Stomach (tissue), 4 donors: ENCODE measurements around the gene C16orf54.

Experiments used
- EP300 ChIP-seq: sonication (generic); formaldehyde crosslinking; IDR thresholded peaks from one replicate; pipeline ENCODE4 v1.6.1; 2017; ENCODE audit warnings: antibody characterized with exemption
- POLR2A ChIP-seq, 4 donors: fragments of 450-650 bp; IDR thresholded peaks; one replicate each; pipeline ENCODE4 v1.6.1; 2016; ENCODE audit warnings: antibody characterized with exemption in 4 of 4, control low read depth in 2 of 4, mild to moderate bottlenecking in 1 of 4, moderate library complexity in 1 of 4
- POLR2AphosphoS5 ChIP-seq, 3 donors: sonication (generic); formaldehyde crosslinking; IDR thresholded peaks; one replicate each; pipeline ENCODE4 v1.6.1; 2016; ENCODE audit warnings: antibody characterized with exemption in 3 of 3
- TF ChIP-seq, protein P1 (sequence below), 7 experiments: fragments of 450-650 bp in 4 of 7; fragments of 200-600 bp in 3 of 7; sonication (generic) in 3 of 7; IDR thresholded peaks; one replicate each; pipeline ENCODE4 v1.5.1; 2016 to 2019; ENCODE audit warnings: antibody characterized with exemption in 7 of 7, control low read depth in 2 of 7, mild to moderate bottlenecking in 1 of 7

- TF ChIP-seq POLR2A (IDR thresholded peaks at IDR 0.05): no peak
- TF ChIP-seq, protein P1, sequence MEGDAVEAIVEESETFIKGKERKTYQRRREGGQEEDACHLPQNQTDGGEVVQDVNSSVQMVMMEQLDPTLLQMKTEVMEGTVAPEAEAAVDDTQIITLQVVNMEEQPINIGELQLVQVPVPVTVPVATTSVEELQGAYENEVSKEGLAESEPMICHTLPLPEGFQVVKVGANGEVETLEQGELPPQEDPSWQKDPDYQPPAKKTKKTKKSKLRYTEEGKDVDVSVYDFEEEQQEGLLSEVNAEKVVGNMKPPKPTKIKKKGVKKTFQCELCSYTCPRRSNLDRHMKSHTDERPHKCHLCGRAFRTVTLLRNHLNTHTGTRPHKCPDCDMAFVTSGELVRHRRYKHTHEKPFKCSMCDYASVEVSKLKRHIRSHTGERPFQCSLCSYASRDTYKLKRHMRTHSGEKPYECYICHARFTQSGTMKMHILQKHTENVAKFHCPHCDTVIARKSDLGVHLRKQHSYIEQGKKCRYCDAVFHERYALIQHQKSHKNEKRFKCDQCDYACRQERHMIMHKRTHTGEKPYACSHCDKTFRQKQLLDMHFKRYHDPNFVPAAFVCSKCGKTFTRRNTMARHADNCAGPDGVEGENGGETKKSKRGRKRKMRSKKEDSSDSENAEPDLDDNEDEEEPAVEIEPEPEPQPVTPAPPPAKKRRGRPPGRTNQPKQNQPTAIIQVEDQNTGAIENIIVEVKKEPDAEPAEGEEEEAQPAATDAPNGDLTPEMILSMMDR (IDR thresholded peaks at IDR 0.05): no peak
- TF ChIP-seq POLR2AphosphoS5 (IDR thresholded peaks at IDR 0.05): no peak
- TF ChIP-seq EP300: no peak
Observed at GRCh38 chr16:29766571-29766970, 20.8 kb upstream of the C16orf54 start.
